ENCODE data around the gene NUDT11. TPM values are rescaled to one million over a fixed set of nuclear protein-coding genes. Genes with fewer than 3 reads are reported as not detected.

The NUDT11 gene
- total RNA-seq (2011; cell fraction: chromatin; rRNA removed; ENCODE audit: low replicate concordance): not detected in 2 replicates
- total RNA-seq (2011; cell fraction: nucleolus; rRNA removed): not detected in 2 replicates
- not detected in 2 replicates for total RNA-seq (2011; cell fraction: nucleoplasm; rRNA removed)
- total RNA-seq (2014; rRNA removed) (0.12 TPM in 1 of 2 replicates, not detected in the other), total RNA-seq (2014; rRNA removed; fragmentation: Illumina TruSeq; extraction: Trizol) (0.13 and 0.15 TPM in 2 replicates), total RNA-seq (2015; rRNA removed; fragmentation: Illumina TruSeq; extraction: Trizol) (0.04 TPM in 1 of 2 replicates, not detected in the other), total RNA-seq (2021) (0.09 and 0.11 TPM in 2 replicates), polyA plus RNA-seq (2011; rRNA removed) (0.04 TPM in 1 of 2 replicates, not detected in the other), polyA plus RNA-seq (2014; fragmentation: Illumina TruSeq; extraction: Trizol) (0.19 and 0.21 TPM in 2 replicates), polyA plus RNA-seq (2014; fragmentation: Nextera tagmentation; extraction: Ambion mirVana) (under 1 TPM in 1 of 2 experiments, not detected in 1; 0.01 TPM), polyA plus RNA-seq (2014; rRNA removed) (0.16 TPM in 1 of 2 replicates, not detected in the other), polyA minus RNA-seq (2011; rRNA and poly(A)+ RNA removed) (0.07 TPM in 1 of 2 replicates, not detected in the other), Bru-seq, nascent RNA (percentile 21 among the genes with signal in this experiment), BruChase-seq, experiment 1, labeled RNA remaining after a 2-hour chase (not detected), BruChase-seq, experiment 2, labeled RNA remaining after a 6-hour chase (not detected)
- polyA plus RNA-seq (2011; cell fraction: cytosol; rRNA removed): not detected in 2 replicates
- polyA plus RNA-seq (2011; cell fraction: nucleus; rRNA removed): 0.09 TPM in 1 of 2 replicates, not detected in the other
- polyA plus RNA-seq (2012): 0.05 TPM in 1 of 2 replicates, not detected in the other
- polyA minus RNA-seq (2011; cell fraction: cytosol; rRNA and poly(A)+ RNA removed): not detected in 2 replicates
- not detected in 2 replicates for polyA minus RNA-seq (2011; cell fraction: nucleus; rRNA and poly(A)+ RNA removed)
- long read RNA-seq, experiment 1, partial matches to known transcripts: 0 of 1 reads
- long read RNA-seq, experiment 1, other reads (novel, unspliced or antisense): 0 of 1 reads
- long read RNA-seq, experiment 2: 0 reads
- long read RNA-seq, experiment 3, partial matches to known transcripts: 0 of 1 reads
- long read RNA-seq, experiment 3, other reads (novel, unspliced or antisense): 0 of 1 reads

- CTCF ChIA-PET (ENCODE audit: low intra/inter-chr PET ratio): no interaction called here
- Histone ChIP-seq H4K20me1 (replicated peaks; ENCODE audit: control insufficient read depth, insufficient read depth, low read length) (no peaks in the 10 kb centered on the region), H3K4me1 (replicated peaks in 1 of 2; ENCODE audit: control insufficient read depth in 2 of 2, insufficient read depth in 2 of 2, low read length in 2 of 2) (peaks cover 0 to 10% of the 10 kb centered on the region in 2 experiments; a peak in 1 of 5 replicates), H3K79me2 (ENCODE audit: control insufficient read depth, insufficient read depth, low read length) (no peaks in the 10 kb centered on the region), H3K9ac (ENCODE audit: insufficient read depth in 1 of 2, low read depth in 2 of 2, low read length in 2 of 2) (no peak within 1 kb of the TSS), H3K27me3 (ENCODE audit: control insufficient read depth in 2 of 2, insufficient read depth in 2 of 2, low read length in 2 of 2) (no peaks in the 10 kb centered on the region), H3K4me3 (peak within 1 kb of the TSS; percentile 29), H3K9me1 (ENCODE audit: control insufficient read depth, insufficient read depth, low read length) (no peaks in the 10 kb centered on the region), H3K27ac (ENCODE audit: extremely low read depth, low read depth, low read length) (no peak within 1 kb of the TSS), H2AFZ (ENCODE audit: low read depth, low read length) (peak within 1 kb of the TSS; percentile 44; the same call in 1 of the 2 replicates), H3K9me3 (replicated peaks; ENCODE audit: control insufficient read depth, insufficient read depth, low read depth, low read length) (no peaks in the 10 kb centered on the region), H3K36me3 (ENCODE audit: control insufficient read depth, insufficient read depth, low read length) (no peaks in the 10 kb centered on the region), H3K4me2 (ENCODE audit: insufficient read depth, low read length) (peak within 1 kb of the TSS; percentile 46; the same call in 1 of the 2 replicates)
- in situ Hi-C loops (cut with MboI): no loop called here
- BruUV-seq (replicated peaks): no TSS peak
- FAIRE-seq: no peak
- intact Hi-C loops (cut with micrococcal nuclease): no loop called here
- POLR2A ChIA-PET: no interaction called here
- DNase-seq (ENCODE audit: extremely low read depth in 1 of 4, low spot score in 3 of 4): peak; percentile 38 to 44 (median 40)
- ATAC-seq: peak; percentile 92
- 30% methylated on average over 9 of the region's 96 CpGs for WGBS (ENCODE audit: insufficient coverage, low coverage, missing lambda C conversion rate)
- TF ChIP-seq NRF1 (conservative IDR thresholded peaks at IDR 0.05 in 1 of 2, IDR thresholded peaks at IDR 0.05 in 1 of 2) (peak in 1 of 2 experiments; percentile 54; a peak in 3 of 4 replicates), L3MBTL2 (IDR thresholded peaks at IDR 0.05) (peak; percentile 22; the same call in 1 of the 2 replicates), HMGN3 (IDR thresholded peaks at IDR 0.05; ENCODE audit: borderline replicate concordance, extremely low read depth, insufficient read length, low read depth, low read length) (no peak), E2F6 (IDR thresholded peaks at IDR 0.05; ENCODE audit: borderline replicate concordance in 1 of 2, extremely low read depth in 1 of 2, insufficient read depth in 1 of 2, insufficient read length in 1 of 2, low read depth in 1 of 2, low read length in 1 of 2, poor library complexity in 1 of 2, severe bottlenecking in 1 of 2) (peak; percentile 15 to 50)
These were observed at the start of gene NUDT11 for GRCh38 chrX:51496501-51497291. NUDT11 (minus strand) TSS chrX:51496592; CDS start chrX:51496444, 148 bp downstream.
